H54 (cell line): ENCODE data around the gene SLC32A1.

Experiments used
- DNase-seq: peaks from one replicate; pipeline ENCODE4 v3.0.0; 2011; ENCODE audit warnings: low spot score, mixed read lengths; ENCODE audit not compliant: insufficient read length
- FAIRE-seq: peaks from 3 replicates; lab custom pipeline; 2011; peaks lifted over from hg19 to GRCh38; lab: Jason Lieb, UNC
- POLR2A ChIP-seq: IDR thresholded peaks from 2 replicates; pipeline ENCODE4 v1.6.1; 2011; ENCODE audit warnings: low read depth, mild to moderate bottlenecking, low read length

The SLC32A1 gene

DNA sequence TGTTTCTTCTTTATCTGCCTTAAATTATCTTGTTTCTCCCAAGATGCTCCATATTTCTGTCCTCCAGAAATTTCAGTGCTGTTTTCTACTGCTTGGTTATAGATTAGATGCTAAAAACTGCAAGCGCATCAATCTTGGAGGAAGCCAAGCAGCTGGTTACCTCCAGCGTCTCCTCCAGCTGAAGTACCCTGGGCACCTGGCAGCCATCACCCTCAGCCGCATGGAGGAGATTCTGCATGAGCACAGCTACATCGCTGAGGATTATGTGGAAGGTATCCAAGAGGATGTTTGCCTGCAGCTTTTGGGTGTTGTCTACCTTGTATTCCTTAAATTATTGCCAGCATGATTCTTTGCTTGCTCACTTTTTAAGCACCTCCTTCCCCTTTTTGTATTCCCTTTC, 27.7 kb downstream of the SLC32A1 start:
- TF ChIP-seq POLR2A, result no peak
- DNase-seq (no peak), FAIRE-seq (no peak)

DNA sequence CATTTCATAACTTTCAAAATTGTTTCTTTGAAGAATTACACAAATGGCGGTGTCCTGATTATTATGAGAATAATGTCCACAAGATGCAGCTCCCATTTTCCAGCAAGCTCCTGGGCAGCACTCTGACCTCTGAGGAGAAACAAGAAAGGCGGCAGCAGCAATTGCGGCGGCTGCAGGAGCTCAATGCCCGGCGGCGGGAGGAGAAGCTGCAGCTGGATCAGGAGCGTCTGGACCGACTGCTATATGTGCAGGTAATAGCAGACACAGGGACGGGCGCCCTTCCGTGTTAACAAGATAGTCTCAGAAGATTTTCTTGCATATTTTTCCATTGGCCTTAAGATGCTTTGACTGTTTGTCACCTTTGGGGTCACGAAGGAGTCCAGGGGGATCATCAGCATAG, 30.6 kb downstream of the SLC32A1 start:
- TF ChIP-seq POLR2A, result no peak
- DNase-seq (no peak), FAIRE-seq (no peak)

DNA sequence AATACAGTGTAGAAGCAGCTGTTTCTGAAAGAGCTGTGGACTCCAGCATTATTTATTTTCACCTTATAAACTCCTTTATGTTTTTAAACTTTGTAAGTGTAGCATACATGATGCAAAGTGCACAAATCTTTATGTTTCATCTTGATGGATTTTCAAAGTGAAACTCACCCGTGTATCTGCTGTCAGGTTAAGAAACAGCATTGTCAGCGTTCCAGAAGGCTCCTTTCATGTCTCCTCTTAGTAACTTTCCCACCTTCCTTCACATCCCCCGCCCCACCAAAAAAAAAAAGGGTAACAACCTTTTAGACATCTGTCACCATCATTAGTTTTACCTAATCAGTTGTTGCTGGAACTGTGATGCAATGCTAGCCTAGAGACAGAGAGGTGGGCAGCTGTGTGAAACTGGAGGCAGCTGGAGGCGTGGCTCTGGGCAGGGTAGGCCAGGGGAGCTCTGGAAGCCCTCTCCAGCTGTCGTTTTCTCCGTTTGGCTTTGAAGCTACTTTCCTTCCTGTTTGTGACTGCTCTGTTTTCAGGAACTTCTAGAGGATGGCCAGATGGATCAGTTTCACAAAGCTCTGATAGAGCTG, 31.1 kb downstream of the SLC32A1 start:
- no peak for FAIRE-seq
- no peak for TF ChIP-seq POLR2A
- DNase-seq, result no peak

GRCh38 chr20:38757145-38757775, 33.0 kb downstream of the SLC32A1 start:
- DNase-seq (no peak), FAIRE-seq (no peak)
- TF ChIP-seq POLR2A, result no peak

DNA sequence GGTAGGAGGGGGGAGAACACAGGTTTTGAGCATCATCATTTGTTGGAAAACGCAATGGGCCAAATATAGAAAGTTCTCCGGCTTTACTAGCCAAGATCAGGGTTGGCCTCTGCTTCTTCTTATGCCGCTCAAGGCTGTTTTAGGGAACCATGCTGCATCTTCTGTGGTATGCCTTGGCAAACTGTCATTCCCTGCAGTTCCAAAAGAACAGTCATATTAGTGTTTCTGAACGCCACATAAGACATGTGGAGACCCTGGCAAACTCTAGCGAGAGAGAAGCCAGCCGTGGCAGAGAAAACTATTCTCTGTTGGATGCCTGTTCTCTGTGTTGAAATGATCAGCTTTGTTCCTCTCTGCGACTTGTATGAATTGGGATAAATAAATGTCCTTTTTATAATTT, 34.8 kb downstream of the SLC32A1 start:
- no peak for TF ChIP-seq POLR2A
- FAIRE-seq, result no peak

DNA sequence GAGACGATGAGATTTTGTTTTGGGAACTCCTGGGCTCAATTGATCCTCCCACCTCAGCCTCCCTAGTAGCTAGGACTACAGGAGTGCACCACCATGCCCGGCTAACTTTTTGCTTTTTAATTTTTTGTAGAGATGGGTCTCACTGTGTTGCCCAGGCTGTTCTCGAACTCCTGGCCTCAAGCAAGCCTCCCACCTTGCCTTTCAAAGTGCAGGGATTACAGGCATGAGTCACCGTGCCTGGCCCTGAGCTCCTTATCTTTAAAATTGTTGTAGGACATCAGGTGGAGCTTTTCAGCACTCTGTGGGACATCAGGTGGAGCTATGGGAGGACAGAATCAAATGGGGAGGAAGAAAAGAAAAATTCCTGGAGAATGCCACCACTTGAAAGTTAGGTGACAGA, 36.7 kb downstream of the SLC32A1 start:
- no peak for TF ChIP-seq POLR2A
- no peak for DNase-seq
- FAIRE-seq, result no peak

More for the DNA sequence above, 34.8 kb downstream of the SLC32A1 start:
- DNase-seq, result no peak

- FAIRE-seq, result no peak
- TF ChIP-seq POLR2A, result no peak
- no peak for DNase-seq
Measured at GRCh38 chr20:38762174-38762573, 37.9 kb downstream of the SLC32A1 start.

DNA sequence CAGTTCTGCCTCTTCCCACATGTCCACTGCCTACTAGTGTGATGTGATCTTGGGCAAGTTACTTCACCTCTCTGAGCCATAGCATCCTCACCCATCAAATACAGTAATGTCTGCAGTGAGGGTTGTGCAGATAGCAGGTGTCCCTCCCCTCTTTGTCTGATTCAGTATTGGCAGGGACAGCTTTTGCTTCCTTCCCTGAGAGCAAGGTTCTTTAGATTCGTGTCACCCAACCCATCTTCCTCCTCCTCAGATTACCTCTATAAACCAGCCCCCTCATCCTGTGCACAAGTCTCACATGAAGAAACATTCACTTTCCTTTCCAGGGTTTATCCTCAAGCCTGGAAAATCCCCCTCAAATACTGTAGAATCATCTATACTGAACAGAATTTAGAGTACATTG, 39.3 kb downstream of the SLC32A1 start:
- FAIRE-seq, result no peak
- no peak for TF ChIP-seq POLR2A

GRCh38 chr20:38764567-38765318, 40.5 kb downstream of the SLC32A1 start:
- FAIRE-seq (no peak), DNase-seq (peak; percentile 76)

More for the DNA sequence above, 39.3 kb downstream of the SLC32A1 start:
- no peak for DNase-seq

DNA sequence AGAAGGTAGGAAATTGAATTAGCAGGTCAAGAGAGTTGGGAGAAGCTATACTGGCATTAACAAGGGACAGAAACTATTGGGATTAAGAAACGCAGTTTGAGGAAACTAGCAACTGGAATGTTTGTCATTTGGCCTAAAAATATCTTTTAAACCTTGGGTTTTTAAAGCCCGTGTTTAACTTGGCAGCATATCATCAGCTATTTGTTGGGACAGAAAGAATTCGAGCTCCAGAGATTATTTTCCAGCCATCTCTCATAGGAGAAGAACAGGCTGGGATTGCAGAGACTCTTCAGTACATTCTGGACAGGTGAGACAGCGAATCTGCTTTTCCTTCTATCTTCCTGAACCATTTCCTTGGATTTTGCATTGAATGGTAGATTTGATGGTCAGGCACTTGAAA, 41.8 kb downstream of the SLC32A1 start:
- FAIRE-seq, result no peak
- DNase-seq, result no peak
- TF ChIP-seq POLR2A, result no peak

More at GRCh38 chr20:38764567-38765318, 40.5 kb downstream of the SLC32A1 start:
- TF ChIP-seq POLR2A, result no peak

GRCh38 chr20:38769376-38770295, 45.4 kb downstream of the SLC32A1 start:
- DNase-seq, result no peak
- TF ChIP-seq POLR2A, result no peak
- FAIRE-seq, result no peak

GRCh38 chr20:38770546-38770945, 46.3 kb downstream of the SLC32A1 start:
- no peak for TF ChIP-seq POLR2A
- no peak for FAIRE-seq
- DNase-seq, result no peak

DNA sequence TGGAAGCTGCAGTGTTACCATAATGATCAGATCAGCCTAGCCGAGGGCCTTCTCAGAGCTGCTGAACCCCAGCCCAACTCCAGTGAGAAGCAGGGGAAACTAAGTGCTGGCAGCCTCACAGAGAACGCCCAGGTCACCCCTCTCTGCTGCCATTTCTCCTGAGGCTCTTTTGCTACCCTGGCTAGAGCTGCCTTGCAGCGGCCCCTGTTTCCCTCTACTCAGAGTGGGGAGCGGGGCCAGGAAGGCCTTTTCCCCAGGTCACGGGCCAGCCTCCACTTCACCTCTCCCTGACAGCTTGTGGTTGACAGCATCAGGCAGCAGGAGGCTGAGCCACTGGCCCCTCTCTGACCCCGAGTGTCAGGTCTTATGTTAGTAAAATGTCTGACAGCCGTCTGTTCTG, 46.7 kb downstream of the SLC32A1 start:
- no peak for DNase-seq
- TF ChIP-seq POLR2A, result no peak
- FAIRE-seq, result no peak

- FAIRE-seq, result no peak
- DNase-seq, result no peak
- TF ChIP-seq POLR2A, result no peak
Measured at GRCh38 chr20:38771621-38772020, 47.3 kb downstream of the SLC32A1 start.
